NAMALWA (cell line): ENCODE data around the gene TEX30.

Experiments
- DNase-seq: peaks from one replicate; pipeline ENCODE4 v3.0.0-alpha.2; 2015; ENCODE audit warnings: low spot score

Gene TEX30

DNA sequence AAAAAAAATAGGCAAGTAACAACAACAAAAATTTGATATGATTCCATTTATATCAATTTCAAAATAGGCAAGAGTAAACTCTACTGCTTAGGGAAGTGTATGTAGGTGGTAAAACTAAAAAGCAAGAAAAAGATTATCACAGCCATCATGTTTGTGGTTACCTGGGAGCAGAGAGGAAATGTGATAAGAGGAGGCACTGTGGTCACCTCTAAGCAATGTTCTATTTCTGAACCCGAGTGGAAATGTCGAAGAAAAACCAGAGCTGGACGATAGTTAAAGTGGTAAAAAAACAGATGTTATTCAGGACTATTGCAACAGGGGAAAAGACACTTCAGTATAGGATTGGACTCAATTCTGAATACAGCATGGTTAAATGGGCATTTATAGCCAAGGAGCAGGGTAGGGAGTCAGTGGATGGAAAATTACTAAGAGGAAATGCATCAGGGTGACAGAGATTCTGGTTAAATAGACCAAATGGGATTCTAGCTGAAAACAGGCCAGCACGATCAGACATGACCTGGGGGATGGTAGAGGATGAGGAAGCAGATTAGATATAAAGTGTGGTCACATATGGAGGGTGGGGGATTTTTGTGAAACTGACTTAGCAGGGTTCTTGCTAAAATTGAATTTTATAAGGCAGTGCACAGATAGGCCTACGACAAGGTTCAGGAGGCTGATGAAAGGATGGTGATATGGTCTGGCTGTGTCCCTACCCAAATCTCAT, 6.0 kb upstream of the TEX30 start:
- no peak for DNase-seq

GRCh38 chr13:102777736-102778135, 4.2 kb upstream of the TEX30 start:
- no peak for DNase-seq

DNA sequence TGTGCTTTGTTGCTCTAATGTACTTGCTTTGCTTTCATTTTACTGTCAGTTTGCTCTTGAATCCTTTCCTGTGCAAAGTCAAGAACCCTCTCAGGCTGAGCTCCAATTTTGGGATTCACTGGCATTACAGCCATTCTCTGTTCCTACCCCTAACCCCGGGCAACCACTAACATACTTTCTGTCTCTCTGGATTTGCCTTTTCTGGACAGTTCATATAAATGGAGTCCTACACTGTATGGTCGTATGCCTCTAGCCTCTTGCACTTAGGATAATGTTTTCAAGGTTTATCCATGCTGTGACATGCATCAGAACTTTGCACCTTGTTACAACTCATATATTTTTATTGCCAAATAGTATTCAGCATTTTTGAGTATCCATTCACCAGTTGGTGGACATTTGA, 2.7 kb upstream of the TEX30 start:
- no peak for DNase-seq

GRCh38 chr13:102774591-102775520, 1.3 kb upstream of the TEX30 start:
- no peak for DNase-seq

- DNase-seq: no peak
Observed at GRCh38 chr13:102774214-102774568, 605 bp upstream of the TEX30 start.

- DNase-seq: no peak
Observed at GRCh38 chr13:102772042-102772425, 1.6 kb downstream of the TEX30 start.

DNA sequence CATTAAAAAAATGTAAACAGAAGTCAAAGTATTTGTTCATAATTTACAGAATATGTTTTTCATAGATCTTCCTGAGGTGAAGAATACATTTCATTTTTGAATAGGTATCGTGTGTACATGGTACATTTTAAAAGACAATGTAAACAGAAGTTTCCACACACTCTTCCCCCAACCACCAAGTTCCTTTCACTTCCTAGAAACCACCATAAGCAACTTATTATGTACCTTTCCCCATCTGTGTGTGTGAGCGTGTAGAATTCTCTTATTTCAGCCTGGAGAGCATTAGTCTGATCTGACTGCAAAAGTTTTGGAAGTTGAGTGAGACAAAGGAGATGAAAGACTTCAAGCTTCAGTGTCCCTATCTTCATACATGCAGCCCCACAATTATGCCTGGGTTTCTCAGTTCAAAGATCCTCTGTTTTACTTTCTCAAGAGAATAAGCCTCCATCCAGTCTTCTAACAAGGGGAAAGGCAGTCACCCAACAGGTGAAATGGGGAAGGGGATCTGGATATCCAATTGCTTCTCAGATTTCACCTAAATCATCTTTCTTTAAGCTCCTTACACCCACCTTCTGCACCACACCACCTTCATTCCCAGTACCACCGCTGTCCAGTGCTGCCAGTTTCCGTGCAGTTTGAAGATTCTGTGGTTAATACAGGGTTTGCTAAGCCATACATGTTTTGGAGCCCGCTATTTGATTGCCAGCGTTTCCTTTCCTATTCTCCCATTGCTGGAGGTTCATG, 2.1 kb downstream of the TEX30 start:
- no peak for DNase-seq

- no peak for DNase-seq
Observed at GRCh38 chr13:102770435-102770834, 3.2 kb downstream of the TEX30 start.

- no peak for DNase-seq
Observed at GRCh38 chr13:102769679-102770078, 3.9 kb downstream of the TEX30 start.

DNA sequence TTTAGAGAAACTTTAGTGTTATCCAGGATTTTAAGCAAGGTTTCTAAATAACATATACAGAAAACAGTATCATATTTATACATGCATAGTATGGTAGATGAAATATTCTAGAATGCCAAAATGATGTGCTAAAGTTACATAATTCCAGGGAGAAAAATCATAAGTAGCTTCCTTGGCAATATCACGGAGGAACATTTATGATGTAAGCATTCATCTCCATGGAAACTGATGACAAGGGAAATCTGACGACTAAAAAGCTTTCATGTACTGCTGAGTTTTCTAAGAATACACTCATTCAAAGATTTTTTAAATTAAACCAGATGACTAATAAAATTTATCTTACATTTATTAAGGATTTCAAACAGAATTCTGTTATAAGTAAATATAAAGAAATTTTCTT, 4.7 kb downstream of the TEX30 start:
- DNase-seq: no peak

- no peak for DNase-seq
Observed at GRCh38 chr13:102763741-102764140, 9.8 kb downstream of the TEX30 start.

GRCh38 chr13:102761071-102761470, 12.5 kb downstream of the TEX30 start:
- no peak for DNase-seq

GRCh38 chr13:102758842-102759241, 14.7 kb downstream of the TEX30 start:
- DNase-seq: no peak

- no peak for DNase-seq
Observed at GRCh38 chr13:102757006-102757405, 16.6 kb downstream of the TEX30 start.

GRCh38 chr13:102751886-102752285, 21.7 kb downstream of the TEX30 start:
- no peak for DNase-seq

GRCh38 chr13:102742506-102742905, 31.1 kb downstream of the TEX30 start:
- DNase-seq: no peak

DNA sequence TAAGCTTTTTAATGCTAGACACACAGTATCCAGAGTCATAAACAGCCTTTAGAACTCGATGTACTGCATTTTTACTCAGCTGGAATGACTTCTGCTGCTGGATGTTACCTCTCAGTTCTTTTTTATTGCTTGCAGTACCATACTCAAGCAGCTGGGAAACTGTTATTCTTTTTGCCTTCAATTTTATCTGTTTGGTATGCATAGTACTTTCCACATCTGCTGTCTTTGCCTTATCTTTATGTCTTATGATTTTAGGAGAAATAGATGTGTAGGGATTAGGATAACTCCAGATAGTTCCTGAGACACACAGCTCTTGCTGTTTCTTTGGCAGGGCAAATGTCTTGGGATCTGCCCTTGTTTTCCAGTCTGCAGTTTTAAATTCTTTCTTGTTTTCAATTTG, 31.5 kb downstream of the TEX30 start:
- no peak for DNase-seq

GRCh38 chr13:102729560-102730270, 43.9 kb downstream of the TEX30 start:
- DNase-seq: no peak

- peak; percentile 45 for DNase-seq
Observed at GRCh38 chr13:102726430-102726829, 47.2 kb downstream of the TEX30 start.

DNA sequence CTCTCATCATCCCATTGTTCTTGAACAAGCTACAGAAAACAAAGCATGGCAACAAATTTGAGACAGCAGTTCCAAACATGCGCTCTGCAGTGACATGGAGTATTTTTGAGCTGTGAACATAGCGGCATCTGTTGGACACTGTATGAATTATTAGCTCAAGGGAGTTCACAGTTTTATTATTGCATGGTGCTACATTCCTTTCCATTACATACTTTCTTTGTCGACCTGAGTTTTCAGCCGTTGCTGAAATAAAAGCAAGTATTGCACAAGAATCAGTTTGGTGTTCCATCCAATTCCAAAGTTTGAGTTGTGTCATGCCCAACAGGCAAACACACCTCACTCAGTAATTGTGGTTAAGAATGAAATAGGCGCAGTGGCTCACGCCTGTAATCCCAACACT, 48.7 kb downstream of the TEX30 start:
- DNase-seq: peak; percentile 47

GRCh38 chr13:102721800-102722231, 51.8 kb downstream of the TEX30 start:
- DNase-seq: no peak

DNA sequence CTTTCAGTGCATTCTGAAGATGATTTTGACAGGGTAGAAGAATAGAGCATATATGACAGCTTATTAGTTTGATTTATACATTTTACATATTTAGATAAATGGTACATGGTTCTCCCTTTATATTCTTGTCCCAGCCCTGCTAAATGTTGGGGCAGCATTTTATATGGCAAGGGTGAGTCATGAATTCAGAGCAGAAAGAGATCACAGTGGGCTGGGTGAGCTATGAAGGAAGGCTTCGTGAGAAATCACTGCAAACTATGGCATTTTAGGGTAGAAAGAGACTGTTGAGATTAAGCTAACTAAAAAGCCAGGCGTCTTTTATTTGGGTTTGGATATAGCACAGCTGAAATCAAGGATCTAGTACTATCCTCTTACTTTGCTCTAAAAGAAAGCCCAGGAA, 54.8 kb downstream of the TEX30 start:
- DNase-seq: no peak
